Activated naive CD4-positive, alpha-beta T cell (primary cell): ENCODE results near the gene RPTOR.

Experiments used
- DNase-seq, 4 experiments: peaks; one replicate each; lab custom pipeline; 2025; lab: John Stamatoyannopoulos, UW

RPTOR gene

GRCh38 chr17:80847496-80848230 lies 303.0 kb downstream of the RPTOR start:
- peak in 2 of 4 experiments; percentile 27 to 46 for DNase-seq

GRCh38 chr17:80848449-80849102 lies 303.9 kb downstream of the RPTOR start:
- DNase-seq, result no peak

- DNase-seq, result no peak
Measured at GRCh38 chr17:80849119-80849518, 304.5 kb downstream of the RPTOR start.

DNA sequence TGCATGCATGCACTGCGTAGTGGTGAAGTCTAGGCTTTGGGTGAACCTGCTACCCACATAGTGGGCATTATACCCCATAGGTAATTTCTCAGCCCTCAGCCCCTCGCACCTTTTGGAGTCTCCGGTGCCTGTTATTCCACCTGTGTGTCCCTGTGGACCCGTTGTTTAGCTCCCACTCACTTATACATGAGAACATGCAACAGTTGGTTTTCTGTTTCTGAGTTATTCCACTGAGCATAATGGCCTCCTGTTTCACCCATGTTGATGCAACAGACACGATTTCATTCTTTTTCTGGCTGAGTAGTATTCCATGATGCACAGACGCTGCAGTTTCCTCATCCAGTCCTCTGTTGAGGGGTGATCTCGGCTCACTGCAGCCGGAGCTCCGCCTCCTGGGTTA lies 305.5 kb downstream of the RPTOR start:
- no peak for DNase-seq

DNA sequence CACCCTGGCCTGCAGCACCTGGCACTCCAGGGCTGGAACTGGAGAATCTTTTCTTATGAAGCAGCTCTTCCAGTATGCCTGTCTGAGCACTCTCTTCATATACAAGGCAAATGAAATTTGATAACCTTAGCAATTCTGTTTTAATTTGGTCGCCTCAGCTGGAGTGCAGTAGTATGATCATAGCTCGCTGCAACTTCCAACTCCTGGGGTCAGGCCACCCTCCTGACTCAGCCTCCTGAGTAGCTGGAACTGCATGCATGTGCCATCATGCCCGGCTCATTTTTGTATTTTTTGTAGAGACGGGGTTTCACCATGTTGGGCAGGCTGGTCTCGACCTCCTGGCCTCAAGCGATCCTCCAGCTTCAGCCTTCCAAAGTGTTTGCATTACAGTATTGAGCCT lies 306.2 kb downstream of the RPTOR start:
- no peak for DNase-seq

- DNase-seq, result no peak
Measured at GRCh38 chr17:80851277-80851925, 306.8 kb downstream of the RPTOR start.

DNA sequence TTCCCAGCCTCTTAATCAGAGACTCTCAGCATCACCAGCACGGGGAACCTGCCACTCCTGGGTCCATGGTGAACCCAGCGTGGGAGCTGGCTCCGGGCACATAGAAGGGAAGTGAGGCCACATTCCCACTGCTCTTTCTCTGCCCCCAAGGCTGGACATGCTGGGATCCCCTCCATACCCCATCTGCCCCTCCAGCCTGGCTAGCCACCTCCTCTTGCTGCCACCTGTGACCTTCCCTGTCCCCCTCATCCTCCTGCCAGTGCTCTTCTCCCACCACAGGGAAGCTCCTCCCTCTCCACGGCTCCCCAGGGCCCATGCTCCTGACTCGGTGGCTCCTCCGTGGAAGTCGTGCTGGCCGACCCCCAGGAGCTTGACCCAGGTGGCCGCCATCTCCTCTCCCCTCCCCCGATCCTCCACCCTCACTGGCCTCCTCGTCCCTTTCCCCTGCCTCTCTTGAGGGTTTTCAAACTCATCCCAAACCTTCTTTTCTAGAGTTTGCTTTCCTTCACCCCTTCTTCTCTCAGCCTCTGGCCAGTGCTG lies 307.9 kb downstream of the RPTOR start:
- no peak for DNase-seq

- DNase-seq, result no peak
Measured at GRCh38 chr17:80853076-80853475, 308.4 kb downstream of the RPTOR start.

GRCh38 chr17:80854220-80854619 lies 309.6 kb downstream of the RPTOR start:
- DNase-seq, result no peak

DNA sequence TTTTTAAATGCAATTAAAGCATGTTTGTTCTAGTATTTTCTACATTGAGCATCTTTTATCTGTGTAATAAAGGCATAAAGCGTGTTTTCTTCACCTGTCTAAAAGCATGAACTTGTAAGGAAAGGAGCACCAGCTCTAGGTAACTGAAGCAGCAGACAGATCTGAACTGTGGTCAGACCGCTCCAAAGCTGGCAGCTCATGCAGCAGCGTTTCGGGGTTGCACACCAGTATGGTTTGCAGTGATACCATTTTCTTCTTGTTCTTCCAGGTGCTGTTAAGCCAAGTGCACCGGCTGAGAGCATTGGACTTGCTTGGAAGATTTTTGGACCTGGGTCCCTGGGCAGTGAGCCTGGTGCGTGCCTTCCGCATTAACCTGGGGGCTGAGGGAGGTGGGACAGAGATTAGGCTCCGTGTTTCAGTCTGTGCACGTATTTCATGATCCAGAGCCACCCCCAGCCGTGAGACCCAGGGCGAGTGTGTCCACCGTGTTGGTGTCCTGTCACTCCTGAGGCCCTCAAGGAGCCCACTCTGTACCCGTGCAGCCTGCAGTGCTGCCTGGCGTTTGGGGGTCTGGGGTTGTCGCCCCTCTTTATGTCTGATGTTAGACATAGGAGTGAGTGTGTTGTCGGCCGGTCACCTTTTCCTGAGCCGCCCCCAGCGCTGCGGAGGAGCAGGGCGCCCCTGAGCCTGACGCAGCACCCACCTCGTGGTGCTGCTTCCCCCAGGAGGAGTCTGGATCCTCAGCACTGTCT lies 310.7 kb downstream of the RPTOR start:
- no peak for DNase-seq

GRCh38 chr17:80855948-80856862 lies 311.6 kb downstream of the RPTOR start:
- DNase-seq, result peak; percentile 19 to 36 (median 30)

GRCh38 chr17:80856863-80857755 lies 312.5 kb downstream of the RPTOR start:
- no peak for DNase-seq

GRCh38 chr17:80857756-80858171 lies 313.1 kb downstream of the RPTOR start:
- DNase-seq, result no peak

DNA sequence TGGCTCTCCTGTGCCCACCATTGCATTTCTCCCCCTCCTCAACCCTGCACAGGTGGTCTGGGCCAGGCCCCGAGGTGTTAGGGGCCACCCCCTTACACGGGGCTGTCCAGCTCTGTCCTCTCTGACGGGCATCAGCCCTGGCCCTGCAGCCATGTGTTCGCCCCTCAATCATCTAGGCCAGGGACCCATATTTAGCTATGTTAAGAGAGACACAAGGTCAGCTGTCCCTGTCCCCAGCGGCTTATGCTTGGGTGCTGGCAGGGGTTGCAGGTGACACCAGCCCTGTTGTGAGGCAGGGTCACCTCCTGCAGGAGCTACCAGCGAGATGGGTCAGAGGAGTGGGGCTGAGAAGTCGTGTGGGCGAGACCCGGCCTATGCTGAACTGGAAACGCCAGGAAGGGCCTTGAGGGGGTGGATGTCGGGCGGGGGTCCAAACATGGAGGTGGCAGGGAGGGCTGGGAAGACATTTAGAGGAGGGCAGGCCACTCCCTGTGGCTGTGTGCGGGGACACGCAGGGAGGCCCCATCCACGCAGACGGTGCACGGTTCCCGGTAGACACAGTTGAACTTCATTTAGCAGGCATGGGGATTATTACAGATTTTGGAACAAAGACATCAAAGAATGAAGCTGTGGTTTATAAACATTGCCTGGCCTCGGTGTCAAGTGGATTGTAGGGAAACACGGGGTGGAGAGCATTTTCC lies 313.8 kb downstream of the RPTOR start:
- DNase-seq, result no peak

DNA sequence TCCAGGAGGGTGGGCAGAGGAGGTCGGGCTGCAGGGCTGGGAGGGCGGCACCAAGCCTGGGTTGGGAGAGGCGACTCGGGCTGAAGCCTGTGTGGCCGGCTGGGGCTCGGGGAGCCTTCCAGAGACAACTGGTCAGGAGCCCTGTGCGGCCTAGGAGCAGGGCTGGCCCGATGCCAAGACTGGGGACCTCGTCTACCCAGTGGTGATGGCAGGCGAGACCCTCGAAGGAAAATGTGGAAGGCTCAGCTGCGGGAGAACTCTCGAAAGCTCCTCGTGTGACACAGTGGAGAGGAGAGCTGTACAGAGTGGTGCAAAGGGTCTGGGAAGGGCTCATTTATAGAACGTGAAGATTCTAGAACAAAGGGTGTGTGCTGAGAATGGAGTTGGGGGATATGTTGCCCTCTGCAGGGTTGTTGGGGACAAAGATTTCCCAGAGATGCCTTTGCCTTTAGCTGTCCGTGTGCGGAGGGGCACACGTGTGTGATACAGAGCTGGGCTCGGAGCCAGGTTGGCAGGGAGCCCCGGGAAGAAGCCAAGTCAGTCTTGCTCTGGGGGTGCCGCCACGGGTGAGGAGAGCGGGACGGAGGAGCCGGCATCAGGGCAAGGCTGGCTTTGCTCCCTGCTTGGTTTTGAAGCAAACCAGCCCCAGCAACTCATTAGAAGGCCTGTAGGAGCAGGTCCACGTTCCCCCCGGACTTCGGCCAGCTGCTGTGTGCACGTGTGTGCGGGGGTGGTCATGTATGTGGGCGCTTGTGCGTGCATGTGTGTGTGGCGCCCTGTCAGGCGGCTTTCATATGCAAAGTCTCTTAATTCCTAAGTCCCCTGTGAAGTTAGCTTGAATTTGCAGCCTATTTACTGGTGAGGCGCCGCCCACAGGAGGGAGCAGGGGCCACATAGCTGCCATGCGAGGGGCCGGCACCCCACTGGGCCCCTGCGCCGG lies 314.6 kb downstream of the RPTOR start:
- DNase-seq, result no peak

- no peak for DNase-seq
Measured at GRCh38 chr17:80860101-80860671, 315.5 kb downstream of the RPTOR start.

DNA sequence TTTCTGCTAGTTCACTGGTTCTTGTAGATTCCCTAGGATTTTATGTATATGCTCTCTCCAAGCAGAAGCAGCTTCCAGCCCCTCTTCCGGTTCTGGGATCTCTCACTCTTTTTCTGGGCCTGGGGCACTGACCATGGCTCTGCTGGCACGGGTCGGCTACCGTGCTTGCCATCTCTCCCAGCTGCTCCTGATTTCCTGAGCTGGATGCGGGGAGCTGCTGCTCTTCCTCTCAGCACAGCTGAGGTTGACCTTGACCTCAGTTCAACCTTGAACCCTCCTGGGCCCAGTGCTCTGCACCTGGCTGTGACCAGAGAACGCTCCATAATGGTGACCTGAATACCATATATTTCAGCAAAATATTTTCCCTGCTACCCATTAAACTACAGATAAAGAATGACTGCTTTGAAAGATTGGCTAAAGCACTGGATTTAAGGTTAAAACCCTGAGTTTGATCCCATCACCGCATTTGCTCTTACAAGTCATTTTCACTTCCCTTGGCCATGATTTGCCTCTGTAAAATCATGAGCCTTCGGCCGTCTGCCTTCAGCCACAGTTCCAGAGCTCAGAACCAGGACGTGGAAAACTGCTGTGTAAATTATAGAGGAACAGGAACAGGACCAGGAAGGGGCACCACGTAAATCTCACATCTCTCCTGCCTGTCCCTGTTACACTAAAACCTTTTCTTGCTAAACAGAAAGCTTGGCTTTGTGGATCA lies 316.2 kb downstream of the RPTOR start:
- DNase-seq, result no peak
